HG03521 (cell line): ENCODE results near the gene ERP44.

Experiments
- ATAC-seq: cut with Tn5 transposase; IDR thresholded peaks from one replicate; pipeline ENCODE4 v1.9.1; 2021; ENCODE audit warnings: mild to moderate bottlenecking, moderate library complexity; ENCODE audit not compliant: unreplicated experiment

The ERP44 gene

DNA sequence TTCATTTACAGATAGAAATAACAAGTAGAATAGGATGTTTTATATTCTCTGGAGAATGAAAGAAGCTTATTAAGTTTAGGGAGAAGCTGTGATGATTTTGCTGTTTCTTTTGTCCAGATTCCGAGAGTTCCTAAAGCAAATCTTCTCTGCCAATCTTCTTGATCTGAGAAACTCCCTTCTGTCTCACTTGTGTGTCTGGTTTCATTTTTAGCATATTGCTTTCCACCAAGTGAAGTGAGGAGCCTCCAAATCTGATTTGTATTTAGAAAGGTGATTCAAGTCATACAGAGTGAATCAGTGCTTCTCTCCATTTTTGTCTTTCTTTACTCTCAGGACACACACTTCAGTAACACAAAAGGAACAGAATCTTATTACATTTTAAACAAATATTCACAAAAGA, 144.0 kb downstream of the ERP44 start:
- no peak for ATAC-seq

DNA sequence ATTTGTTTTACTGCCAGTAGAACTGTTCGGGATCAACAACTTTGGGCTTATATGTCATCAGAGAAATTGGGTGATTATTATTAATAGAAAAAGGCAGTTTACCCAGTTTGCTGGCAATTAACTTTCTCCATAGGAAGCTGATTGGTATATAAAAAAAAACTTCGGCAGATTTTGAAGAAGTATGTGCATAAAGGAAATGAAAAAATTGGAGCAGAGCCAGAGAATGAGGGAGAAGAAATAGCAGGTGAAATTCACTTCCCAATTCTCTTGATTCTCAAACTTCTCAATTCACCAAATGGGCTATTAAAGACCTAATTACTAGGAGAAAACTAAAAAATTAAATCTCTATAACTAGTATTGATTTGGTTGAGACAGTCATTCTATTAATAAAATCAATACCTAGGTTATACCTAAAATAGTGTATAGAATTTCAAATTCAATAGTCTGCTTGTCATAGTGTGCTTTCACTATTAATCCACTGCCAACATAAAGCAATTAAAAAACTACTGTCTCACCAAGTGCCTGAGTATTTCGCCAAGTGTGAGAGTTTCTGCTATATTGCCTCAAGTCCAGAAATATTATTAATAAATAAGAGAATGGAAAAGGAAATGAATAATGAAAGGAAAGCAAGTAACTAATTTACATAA, 144.8 kb downstream of the ERP44 start:
- no peak for ATAC-seq

DNA sequence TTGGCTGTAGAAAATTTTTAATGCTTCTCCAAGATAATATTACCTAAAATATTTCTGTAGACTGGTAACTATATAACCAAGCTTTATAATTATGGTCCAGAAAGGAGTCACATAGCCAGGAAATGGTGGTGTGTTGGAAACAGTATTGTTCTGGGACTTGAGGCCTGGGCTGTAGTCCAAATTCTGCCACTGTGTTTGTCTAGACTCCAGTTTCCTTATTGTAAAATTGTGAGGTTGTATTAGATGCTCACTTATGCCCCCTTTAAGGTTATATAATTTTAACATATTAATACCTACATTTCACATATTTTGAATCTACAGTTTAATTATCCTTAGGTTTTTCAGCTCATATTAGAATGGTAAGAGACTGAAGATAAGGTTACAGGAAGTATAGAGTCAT, 149.9 kb downstream of the ERP44 start:
- no peak for ATAC-seq

DNA sequence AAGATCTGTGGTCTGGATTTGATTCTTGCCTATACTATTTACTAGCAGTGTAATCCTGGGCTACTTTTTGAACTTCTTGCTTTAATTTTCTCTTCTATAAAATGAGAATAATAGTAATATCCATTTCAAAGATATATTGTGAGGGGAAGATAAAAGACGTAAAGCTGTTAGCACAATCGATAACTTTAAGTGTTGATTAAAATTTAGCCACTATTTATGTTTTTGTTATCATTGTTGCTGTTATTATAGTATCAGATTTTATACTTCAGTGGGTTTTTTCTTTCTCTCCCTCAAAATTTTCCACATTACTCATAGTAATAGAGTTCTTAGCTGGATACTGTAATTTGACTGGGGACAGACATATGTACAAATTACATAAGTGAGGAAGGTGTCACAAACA, 150.3 kb downstream of the ERP44 start:
- no peak for ATAC-seq

DNA sequence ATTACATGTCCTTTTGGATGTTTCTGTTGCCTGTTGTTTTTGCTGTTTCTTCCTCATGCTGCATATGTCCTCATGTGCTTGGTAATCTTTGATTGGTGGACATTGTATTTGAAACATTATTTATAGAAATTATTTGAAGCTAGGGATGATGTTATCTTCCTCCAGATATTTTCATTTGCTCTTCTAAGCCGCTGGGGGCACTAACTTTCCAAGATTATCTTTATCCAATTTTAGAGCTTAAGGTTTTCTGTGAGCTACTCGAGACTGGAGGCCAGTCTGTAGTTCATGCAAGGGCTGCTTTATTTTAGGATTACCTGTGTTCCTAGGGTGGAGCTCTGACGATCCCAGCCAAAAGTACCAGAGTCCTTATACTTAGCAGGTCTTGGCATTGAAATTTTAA, 151.4 kb downstream of the ERP44 start:
- no peak for ATAC-seq

DNA sequence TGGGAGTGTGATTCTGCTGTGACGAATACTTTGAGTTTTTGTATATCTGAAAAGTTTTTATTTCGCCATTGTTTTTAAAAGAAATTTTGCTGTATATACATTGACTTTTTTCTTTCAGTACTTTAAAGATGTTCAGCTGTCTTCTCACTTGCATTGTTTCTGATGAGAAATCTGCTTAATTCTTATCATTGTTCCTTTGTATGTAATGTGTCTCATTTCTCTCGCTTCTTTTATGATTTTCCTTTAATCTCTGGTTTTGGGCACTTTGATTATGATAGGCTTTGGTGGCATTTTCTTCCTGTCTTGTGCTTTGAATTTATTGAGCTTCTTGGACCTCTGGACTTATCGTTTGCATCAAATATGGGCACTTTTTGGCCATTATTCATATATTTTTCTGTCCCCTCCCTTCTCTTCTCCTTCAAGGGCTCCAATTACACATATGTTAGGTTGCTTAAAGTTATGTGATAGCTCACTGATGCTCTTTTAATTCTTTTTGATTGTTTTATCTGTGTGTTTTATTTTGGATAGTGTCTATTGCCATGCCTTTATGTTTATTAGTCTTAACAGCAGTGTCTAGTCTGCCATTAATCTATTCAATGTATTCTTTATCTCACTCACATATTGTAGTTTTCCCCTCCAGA, 161.7 kb downstream of the ERP44 start:
- no peak for ATAC-seq

DNA sequence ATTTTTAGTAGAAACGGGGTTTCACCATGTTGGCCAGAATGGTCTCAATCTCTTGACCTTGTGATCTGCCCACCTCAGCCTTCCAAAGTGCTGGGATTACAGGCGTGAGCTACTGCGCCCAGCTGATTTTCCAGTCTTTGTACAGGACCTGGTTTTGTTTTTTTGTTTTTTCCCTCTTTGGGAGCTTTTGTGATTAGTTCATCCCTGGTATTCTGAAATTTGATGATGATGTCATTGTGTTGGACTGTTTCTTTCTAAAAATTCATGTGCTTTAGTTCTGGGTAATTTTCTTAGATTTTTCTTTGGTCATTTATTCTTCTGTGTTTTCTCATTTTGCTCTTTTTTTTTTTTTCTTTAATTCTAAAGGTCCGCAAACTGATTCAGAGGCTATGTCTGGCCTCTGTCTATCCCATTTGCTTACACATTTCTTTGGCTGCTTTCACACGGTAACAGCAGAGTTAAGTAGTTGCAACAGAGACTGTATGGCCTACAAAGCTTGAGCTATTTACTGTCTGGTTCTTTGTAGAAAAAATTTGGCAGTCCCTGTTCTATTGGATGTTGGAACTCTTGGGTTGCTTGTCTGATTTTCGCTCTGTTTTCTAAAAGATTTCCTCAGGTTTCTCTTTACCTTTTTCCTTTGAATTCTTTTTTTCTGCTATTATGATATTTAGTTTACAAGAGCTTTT, 167.5 kb downstream of the ERP44 start:
- no peak for ATAC-seq

DNA sequence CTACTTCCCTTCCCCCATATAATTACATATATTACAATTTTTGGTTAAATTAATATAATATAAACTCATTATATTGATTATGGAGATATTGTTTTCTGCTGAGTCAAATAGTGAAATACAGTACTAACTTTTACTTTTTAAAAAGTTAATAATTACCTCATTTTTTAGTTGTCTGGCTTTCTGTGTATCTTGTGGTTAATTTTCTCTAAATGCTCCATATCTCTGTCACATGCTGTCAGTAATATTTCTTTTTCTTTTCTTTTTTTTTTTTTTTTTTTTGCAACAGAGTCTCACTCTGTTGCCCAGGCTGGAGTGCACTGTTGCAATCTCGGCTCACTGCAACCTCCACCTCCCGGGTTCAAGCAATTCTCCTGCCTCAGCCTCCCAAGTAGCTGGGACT, 169.1 kb downstream of the ERP44 start:
- no peak for ATAC-seq
